Measurements from ENCODE around the gene ITGB7.

Gene ITGB7

GRCh38 chr12:53191096-53191884, 15.8 kb downstream of the ITGB7 start:
- Histone ChIP-seq H3K27ac (ENCODE audit: low read depth, low read length) (no peak overlapping the region), H3K4me1 (ENCODE audit: insufficient read depth, low read length) (no peaks in the 10 kb centered on the region), H3K36me3 (ENCODE audit: insufficient read depth, low read length) (peaks cover 23% of the 10 kb centered on the region), H3K9me3 (ENCODE audit: low read length) (no peaks in the 10 kb centered on the region), H3K9ac (ENCODE audit: low read length) (no peak overlapping the region), H3K27me3 (ENCODE audit: control insufficient read depth in 1 of 2, insufficient read depth in 2 of 2, low read length in 2 of 2) (no peaks in the 10 kb centered on the region), H3K4me3 (ENCODE audit: low read depth in 1 of 2, low read length in 2 of 2) (no peak overlapping the region)

- Histone ChIP-seq H3K9ac (ENCODE audit: low read length) (no peak overlapping the region), H3K9me3 (ENCODE audit: low read length) (no peaks in the 10 kb centered on the region), H3K4me1 (ENCODE audit: insufficient read depth, low read length) (no peaks in the 10 kb centered on the region), H3K27ac (ENCODE audit: low read depth, low read length) (no peak overlapping the region), H3K36me3 (ENCODE audit: insufficient read depth, low read length) (peaks cover 34% of the 10 kb centered on the region), H3K27me3 (ENCODE audit: control insufficient read depth in 1 of 2, insufficient read depth in 2 of 2, low read length in 2 of 2) (no peaks in the 10 kb centered on the region), H3K4me3 (ENCODE audit: low read depth in 1 of 2, low read length in 2 of 2) (no peak overlapping the region)
Observed at GRCh38 chr12:53190108-53190729, 16.8 kb downstream of the ITGB7 start.

- Histone ChIP-seq H3K36me3 (ENCODE audit: insufficient read depth, low read length) (peaks cover 59% of the 10 kb centered on the region), H3K4me3 (ENCODE audit: low read depth in 1 of 2, low read length in 2 of 2) (no peak overlapping the region), H3K9me3 (ENCODE audit: low read length) (no peaks in the 10 kb centered on the region), H3K27me3 (ENCODE audit: control insufficient read depth in 1 of 2, insufficient read depth in 2 of 2, low read length in 2 of 2) (no peaks in the 10 kb centered on the region), H3K4me1 (ENCODE audit: insufficient read depth, low read length) (peaks cover 26% of the 10 kb centered on the region), H3K9ac (ENCODE audit: low read length) (no peak overlapping the region), H3K27ac (ENCODE audit: low read depth, low read length) (no peak overlapping the region)
Observed at GRCh38 chr12:53187145-53187899, 19.7 kb downstream of the ITGB7 start.

- Histone ChIP-seq H3K27me3 (ENCODE audit: control insufficient read depth in 1 of 2, insufficient read depth in 2 of 2, low read length in 2 of 2) (no peaks in the 10 kb centered on the region), H3K27ac (ENCODE audit: low read depth, low read length) (no peak overlapping the region), H3K9ac (ENCODE audit: low read length) (no peak overlapping the region), H3K4me1 (ENCODE audit: insufficient read depth, low read length) (peaks cover 32% of the 10 kb centered on the region), H3K9me3 (ENCODE audit: low read length) (no peaks in the 10 kb centered on the region), H3K4me3 (ENCODE audit: low read depth in 1 of 2, low read length in 2 of 2) (no peak overlapping the region), H3K36me3 (ENCODE audit: insufficient read depth, low read length) (peaks cover 64% of the 10 kb centered on the region)
Observed at GRCh38 chr12:53186745-53187144, 20.3 kb downstream of the ITGB7 start.

GRCh38 chr12:53185582-53186153, 21.4 kb downstream of the ITGB7 start:
- Histone ChIP-seq H3K4me1 (ENCODE audit: insufficient read depth, low read length) (peaks cover 38% of the 10 kb centered on the region), H3K27ac (ENCODE audit: low read depth, low read length) (no peak overlapping the region)

GRCh38 chr12:53184828-53185227, 22.2 kb downstream of the ITGB7 start:
- no peak overlapping the region for H3K4me3 ChIP-seq (ENCODE audit: low read depth in 1 of 2, low read length in 2 of 2)
- peaks cover 66% of the 10 kb centered on the region for H3K36me3 ChIP-seq (ENCODE audit: insufficient read depth, low read length)
- H3K27ac ChIP-seq (ENCODE audit: low read depth, low read length) = no peak overlapping the region
- no peaks in the 10 kb centered on the region for H3K27me3 ChIP-seq (ENCODE audit: control insufficient read depth in 1 of 2, insufficient read depth in 2 of 2, low read length in 2 of 2)
- H3K9ac ChIP-seq (ENCODE audit: low read length) = no peak overlapping the region
- H3K9me3 ChIP-seq (ENCODE audit: low read length) = no peaks in the 10 kb centered on the region
- H3K4me1 ChIP-seq (ENCODE audit: insufficient read depth, low read length) = peaks cover 39% of the 10 kb centered on the region

More at GRCh38 chr12:53185582-53186153, 21.4 kb downstream of the ITGB7 start:
- Histone ChIP-seq H3K9ac (ENCODE audit: low read length) (no peak overlapping the region), H3K9me3 (ENCODE audit: low read length) (no peaks in the 10 kb centered on the region), H3K36me3 (ENCODE audit: insufficient read depth, low read length) (peaks cover 66% of the 10 kb centered on the region), H3K4me3 (ENCODE audit: low read depth in 1 of 2, low read length in 2 of 2) (no peak overlapping the region), H3K27me3 (ENCODE audit: control insufficient read depth in 1 of 2, insufficient read depth in 2 of 2, low read length in 2 of 2) (no peaks in the 10 kb centered on the region)

GRCh38 chr12:53182903-53183302, 24.1 kb downstream of the ITGB7 start:
- H3K9ac ChIP-seq (ENCODE audit: low read length) = no peak overlapping the region
- peak overlapping the region; percentile 10 to 88 for H3K4me3 ChIP-seq (ENCODE audit: low read depth in 1 of 2, low read length in 2 of 2)
- H3K4me1 ChIP-seq (ENCODE audit: insufficient read depth, low read length) = peaks cover 47% of the 10 kb centered on the region

GRCh38 chr12:53181935-53182334, 25.1 kb downstream of the ITGB7 start:
- Histone ChIP-seq H3K27me3 (ENCODE audit: control insufficient read depth in 1 of 2, insufficient read depth in 2 of 2, low read length in 2 of 2) (no peaks in the 10 kb centered on the region), H3K27ac (ENCODE audit: low read depth, low read length) (peak overlapping the region; percentile 69), H3K36me3 (ENCODE audit: insufficient read depth, low read length) (peaks cover 49% of the 10 kb centered on the region), H3K9ac (ENCODE audit: low read length) (peak overlapping the region; percentile 63), H3K4me3 (ENCODE audit: low read depth in 1 of 2, low read length in 2 of 2) (peak overlapping the region; percentile 10 to 88), H3K4me1 (ENCODE audit: insufficient read depth, low read length) (peaks cover 47% of the 10 kb centered on the region), H3K9me3 (ENCODE audit: low read length) (no peaks in the 10 kb centered on the region)

More at GRCh38 chr12:53182903-53183302, 24.1 kb downstream of the ITGB7 start:
- peaks cover 58% of the 10 kb centered on the region for H3K36me3 ChIP-seq (ENCODE audit: insufficient read depth, low read length)
- H3K9me3 ChIP-seq (ENCODE audit: low read length) = no peaks in the 10 kb centered on the region
- H3K27me3 ChIP-seq (ENCODE audit: control insufficient read depth in 1 of 2, insufficient read depth in 2 of 2, low read length in 2 of 2) = no peaks in the 10 kb centered on the region
- H3K27ac ChIP-seq (ENCODE audit: low read depth, low read length) = no peak overlapping the region

GRCh38 chr12:53180931-53181645, 26.0 kb downstream of the ITGB7 start:
- Histone ChIP-seq H3K9ac (ENCODE audit: low read length) (peak overlapping the region; percentile 63), H3K9me3 (ENCODE audit: low read length) (no peaks in the 10 kb centered on the region), H3K36me3 (ENCODE audit: insufficient read depth, low read length) (peaks cover 40% of the 10 kb centered on the region), H3K27ac (ENCODE audit: low read depth, low read length) (peak overlapping the region; percentile 69), H3K27me3 (ENCODE audit: control insufficient read depth in 1 of 2, insufficient read depth in 2 of 2, low read length in 2 of 2) (no peaks in the 10 kb centered on the region), H3K4me1 (ENCODE audit: insufficient read depth, low read length) (peaks cover 47% of the 10 kb centered on the region), H3K4me3 (ENCODE audit: low read depth in 1 of 2, low read length in 2 of 2) (peak overlapping the region; percentile 56 to 88)

- Histone ChIP-seq H3K27ac (ENCODE audit: low read depth, low read length) (peak within 1 kb of the TSS; percentile 69), H3K4me1 (ENCODE audit: insufficient read depth, low read length) (peaks cover 47% of the 10 kb centered on the region), H3K9me3 (ENCODE audit: low read length) (no peaks in the 10 kb centered on the region)
Observed at GRCh38 chr12:53180220-53180930, 26.7 kb downstream of the ITGB7 start, which contains the start of the genes CSAD and ZNF740. Gene CSAD, minus strand, starts transcription at chr12:53180925. Its CDS starts 7,455 bp downstream, at chr12:53173470. Gene ZNF740, plus strand, starts transcription at chr12:53180722. Its CDS starts 1,262 bp downstream, at chr12:53181984.

More at GRCh38 chr12:53180220-53180930, 26.7 kb downstream of the ITGB7 start, which contains the start of the genes CSAD and ZNF740:
- peak within 1 kb of the TSS; percentile 78 for H3K9ac ChIP-seq (ENCODE audit: low read length)
- peak within 1 kb of the TSS; percentile 56 to 88 for H3K4me3 ChIP-seq (ENCODE audit: low read depth in 1 of 2, low read length in 2 of 2)
- no peaks in the 10 kb centered on the region for H3K27me3 ChIP-seq (ENCODE audit: control insufficient read depth in 1 of 2, insufficient read depth in 2 of 2, low read length in 2 of 2)
- H3K36me3 ChIP-seq (ENCODE audit: insufficient read depth, low read length) = peaks cover 33% of the 10 kb centered on the region
